GM18867 (cell line): Measurements from ENCODE around the gene OSCAR.
"Not testable (repeated sequence)": the region's sequence is repeated elsewhere in the genome, so short reads cannot be mapped to it uniquely, and the experiment has no call there.

Source experiments
- ATAC-seq: cut with Tn5 transposase; IDR thresholded peaks from one replicate; pipeline ENCODE4 v1.9.1; 2021; ENCODE audit warnings: mild to moderate bottlenecking, moderate library complexity; ENCODE audit not compliant: unreplicated experiment

Gene OSCAR

DNA sequence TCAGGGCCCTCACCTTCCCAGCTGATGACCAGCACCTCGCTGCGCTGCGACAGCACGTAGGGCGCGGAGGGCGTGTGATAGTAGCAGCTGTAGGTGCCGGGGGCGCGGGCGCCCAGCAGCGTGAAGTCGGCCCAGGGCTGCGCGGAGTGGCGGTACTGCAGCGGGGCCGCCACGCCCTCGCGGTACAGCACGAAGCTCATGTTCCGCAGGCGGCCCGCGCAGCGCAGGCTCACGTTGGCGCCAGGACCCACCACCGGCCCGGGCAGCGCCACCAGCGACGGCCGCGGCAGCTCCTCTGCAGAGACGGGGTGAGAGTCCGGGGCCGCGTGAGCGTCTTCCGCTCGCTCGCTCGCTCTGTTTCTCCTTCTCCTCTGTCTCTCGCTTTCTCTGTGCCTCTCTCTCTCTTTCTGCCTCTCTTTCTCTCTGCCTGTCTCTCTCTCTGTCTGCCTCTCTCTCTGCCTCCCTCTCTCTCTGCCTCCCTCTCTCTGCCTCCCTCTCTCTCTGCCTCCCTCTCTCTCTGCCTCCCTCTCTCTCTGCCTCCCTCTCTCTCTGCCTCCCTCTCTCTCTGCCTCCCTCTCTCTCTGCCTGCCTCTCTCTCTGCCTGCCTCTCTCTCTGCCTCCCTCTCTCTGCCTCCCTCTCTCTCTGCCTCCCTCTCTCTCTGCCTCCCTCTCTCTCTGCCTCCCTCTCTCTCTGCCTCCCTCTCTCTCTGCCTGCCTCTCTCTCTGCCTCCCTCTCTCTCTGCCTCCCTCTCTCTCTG is 4.6 kb downstream of the OSCAR start:
- ATAC-seq = not testable (repeated sequence)

DNA sequence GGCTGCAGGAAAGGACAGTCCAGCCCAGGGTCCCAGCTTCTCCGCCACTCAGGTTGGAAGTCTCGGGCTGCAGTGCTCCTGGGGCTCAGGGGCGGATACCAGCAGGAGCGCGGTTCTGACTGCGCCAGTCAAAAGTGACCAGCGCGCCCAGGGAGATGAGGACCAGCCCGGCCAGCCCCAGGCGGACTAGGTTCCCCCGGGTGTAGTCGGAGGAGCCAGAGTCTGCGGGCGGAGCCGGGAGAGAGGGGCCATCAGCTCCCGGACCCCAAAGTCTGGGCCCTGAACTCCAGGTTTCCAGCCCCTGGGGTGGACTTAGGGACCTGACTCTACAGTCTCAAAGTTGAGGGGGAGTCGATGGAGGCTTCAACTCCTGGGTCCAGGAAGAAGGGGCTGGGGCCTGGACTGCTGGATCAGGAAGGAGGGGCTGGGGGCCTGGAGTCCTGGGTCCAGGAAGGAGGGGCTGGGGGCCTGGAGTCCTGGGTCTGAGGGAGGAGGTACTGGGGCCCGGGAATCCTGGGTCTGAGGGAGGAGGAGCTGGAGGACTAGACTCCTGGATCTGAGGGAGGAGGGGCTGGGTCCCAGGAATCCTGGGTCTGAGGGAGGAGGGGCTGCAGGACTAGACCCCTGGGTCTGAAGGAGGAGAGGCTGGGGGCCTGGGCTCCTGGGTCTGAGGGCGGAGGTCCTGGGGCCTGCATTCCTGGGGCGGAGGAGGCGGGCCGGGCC is 5.3 kb downstream of the OSCAR start:
- no peak for ATAC-seq

DNA sequence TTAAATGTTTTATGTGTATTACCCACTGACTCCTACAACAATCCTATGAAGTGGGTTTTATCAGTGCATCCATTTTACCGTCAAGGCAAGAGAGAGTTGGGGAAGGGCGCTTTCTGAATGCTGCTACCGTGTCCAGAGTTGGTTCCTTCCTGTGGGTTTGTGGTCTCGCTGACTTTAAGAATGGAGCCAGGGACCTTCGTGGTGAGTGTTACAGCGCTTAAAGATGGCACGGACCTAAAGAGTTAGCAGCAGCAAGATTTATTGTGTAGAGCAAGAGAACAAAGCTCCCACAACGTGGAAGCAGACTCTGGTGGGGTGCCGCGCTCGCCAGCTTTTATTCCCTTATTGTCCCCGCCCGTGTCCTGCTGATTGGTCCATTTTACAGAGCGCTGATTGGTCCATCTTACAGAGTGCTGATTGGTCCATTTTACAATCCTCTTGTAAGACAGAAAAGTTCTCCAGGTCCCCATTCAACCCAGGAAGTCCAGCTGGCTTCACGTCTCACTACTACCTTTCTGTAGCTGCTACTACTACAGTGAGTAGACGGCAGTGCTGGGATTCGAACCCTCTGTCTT is 6.1 kb downstream of the OSCAR start:
- no peak for ATAC-seq

DNA sequence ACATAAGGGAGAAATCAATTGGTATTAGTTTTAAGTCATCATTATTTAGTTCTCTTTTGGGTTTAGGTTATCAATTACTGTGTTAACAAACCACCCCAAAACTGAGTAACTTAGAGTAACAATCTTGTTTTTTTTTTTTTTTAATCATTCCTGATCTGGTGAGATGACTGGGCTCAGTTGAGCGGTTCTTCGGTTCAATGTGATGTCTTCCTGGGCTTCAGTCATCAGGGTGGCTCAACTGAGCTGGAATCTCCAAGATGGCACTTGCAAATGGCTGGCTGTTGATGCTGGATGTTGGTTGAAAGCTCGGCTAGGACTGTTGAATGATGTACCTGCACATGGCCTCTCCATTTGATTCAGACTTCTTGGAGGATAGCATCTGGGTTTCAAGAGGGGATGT is 16.2 kb downstream of the OSCAR start:
- no peak for ATAC-seq

DNA sequence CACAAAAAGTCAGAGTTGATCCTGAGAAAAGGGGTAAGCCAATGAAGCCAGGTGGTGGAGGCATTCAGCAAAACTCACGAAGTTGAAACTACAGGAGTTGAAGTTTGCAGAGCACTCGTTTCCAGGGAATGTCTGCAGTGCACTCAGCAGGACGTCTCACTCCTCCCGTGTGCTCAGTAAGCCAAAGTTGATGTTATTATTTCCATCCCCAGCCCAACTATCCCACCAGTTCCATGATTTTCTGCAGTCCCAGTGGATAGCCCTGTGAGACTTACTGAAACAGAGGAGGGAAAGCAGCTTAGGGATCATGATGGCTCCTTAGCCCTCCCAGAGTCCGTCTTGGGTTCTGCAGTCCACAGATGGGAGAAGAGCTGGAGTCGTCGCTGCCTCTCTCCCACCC is 19.6 kb downstream of the OSCAR start, which contains the start of gene TARM1:
Gene TARM1, minus strand, starts transcription at position 334 of the 400 bp plus-strand sequence. Its CDS starts 25 bp downstream, at position 309.
- no peak for ATAC-seq

DNA sequence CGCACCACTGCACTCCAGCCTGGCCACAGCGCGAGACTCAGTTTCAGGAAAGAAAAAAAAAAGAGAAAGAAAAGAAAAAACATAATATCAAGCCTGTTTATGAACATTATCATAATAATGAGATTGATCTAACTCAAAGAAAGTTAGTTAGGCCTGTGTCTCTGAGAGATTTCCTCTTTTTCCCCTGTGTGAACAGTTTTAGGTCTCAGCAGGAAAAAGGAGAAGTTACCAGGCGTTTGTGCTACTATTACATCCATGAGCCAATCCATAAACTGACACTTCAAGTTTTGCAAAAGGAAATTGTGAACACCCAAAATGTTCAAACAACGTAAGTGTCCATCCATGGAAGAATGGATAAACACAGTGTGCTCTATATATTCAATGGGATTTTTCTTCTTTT is 23.3 kb downstream of the OSCAR start:
- no peak for ATAC-seq

DNA sequence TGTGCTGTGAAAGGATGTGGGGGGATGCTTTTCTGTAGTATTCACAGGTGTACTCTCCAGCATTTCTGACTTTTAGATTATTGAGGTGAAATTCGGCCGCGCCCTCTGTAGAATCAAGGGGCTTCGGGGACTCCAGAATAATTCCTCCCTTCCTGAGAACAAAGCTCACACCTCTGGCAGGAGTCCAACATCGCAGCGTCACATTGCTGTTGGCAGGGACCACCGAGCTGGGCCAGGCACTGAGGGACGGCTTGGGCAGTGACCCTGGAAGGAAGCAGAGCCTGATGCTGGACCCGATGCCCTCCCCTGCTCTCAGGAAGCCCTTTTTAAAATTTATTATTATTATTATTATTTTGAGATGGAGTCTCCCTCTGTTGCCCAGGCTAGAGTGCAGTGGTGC is 25.8 kb downstream of the OSCAR start:
- ATAC-seq = no peak

DNA sequence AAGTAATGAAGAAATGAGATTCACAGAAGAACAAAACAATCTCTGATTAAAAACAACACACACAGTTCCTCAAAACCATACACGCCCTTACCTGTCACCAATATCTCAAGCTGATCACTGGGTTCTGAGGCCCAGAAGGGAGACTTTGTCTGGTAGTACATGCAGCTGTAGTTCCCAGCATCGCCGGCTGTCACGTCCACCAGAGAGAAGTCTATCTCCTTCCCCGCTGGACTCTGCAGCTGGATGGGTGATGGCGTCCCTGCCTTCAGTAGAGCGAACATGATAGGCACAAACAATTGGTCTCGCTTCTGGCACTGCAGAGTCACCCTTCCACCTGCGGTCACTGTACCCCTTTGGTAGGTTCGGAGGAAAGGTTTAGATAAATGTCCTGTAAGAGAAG is 26.8 kb downstream of the OSCAR start:
- no peak for ATAC-seq

DNA sequence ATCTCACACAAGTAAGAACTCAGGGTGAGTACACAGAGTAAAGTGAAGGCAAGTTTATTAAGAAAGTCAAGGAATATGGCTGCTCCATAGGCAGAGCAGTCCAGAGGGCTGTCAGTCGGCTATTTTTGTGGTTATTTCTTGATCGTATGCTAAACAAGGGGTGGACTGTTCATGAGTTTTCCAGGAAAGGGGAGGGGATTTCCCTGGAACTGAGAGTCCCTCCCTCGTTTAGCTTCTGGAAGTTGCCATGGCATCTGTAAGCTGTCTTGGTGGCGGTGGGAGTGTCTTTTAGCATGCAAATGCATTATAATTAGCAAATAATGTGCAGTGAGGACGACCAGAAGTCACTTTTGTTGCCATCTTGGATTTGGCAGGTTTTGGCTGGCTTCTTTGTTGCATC is 31.1 kb downstream of the OSCAR start:
- no peak for ATAC-seq

DNA sequence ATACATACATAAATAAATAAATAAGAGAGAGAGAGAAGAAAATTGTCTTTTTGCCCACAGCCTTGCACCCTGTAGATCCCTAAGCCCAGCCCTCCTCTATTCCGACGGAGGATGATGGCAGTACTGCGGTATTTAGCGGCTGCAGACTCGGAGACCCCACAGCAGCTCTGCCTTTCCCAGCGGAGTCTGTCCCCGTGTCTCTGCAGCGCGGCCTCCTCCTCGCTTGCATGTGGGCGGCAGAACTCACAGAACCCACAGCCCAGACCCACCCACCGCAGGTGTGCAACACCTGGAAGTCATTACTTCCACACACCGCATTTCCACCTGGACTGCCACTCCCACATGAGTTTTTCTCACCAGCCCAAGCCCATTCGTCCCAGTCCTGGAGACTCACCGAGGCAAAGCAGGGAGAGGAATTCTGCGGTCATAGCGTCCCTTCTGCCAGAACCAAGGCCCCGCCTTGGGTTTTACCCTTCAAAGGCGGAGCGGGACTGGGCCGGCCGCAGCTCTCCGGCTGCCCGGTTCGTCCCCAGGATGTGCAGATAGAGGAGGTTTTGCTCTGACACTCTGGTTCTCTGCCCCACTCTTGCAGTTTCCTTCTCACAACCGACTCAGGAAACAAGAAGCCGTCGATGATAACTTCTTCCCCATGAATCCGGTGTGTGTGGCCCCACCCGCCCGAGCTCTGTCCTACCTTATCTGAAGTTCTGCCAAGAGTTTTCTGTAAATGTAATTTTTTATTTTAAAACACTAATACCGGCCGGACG is 37.1 kb downstream of the OSCAR start, which contains the start of gene VSTM1:
Gene VSTM1, minus strand, starts transcription at position 548 of the 767 bp plus-strand sequence. Its CDS starts 120 bp downstream, at position 428.
- no peak for ATAC-seq

DNA sequence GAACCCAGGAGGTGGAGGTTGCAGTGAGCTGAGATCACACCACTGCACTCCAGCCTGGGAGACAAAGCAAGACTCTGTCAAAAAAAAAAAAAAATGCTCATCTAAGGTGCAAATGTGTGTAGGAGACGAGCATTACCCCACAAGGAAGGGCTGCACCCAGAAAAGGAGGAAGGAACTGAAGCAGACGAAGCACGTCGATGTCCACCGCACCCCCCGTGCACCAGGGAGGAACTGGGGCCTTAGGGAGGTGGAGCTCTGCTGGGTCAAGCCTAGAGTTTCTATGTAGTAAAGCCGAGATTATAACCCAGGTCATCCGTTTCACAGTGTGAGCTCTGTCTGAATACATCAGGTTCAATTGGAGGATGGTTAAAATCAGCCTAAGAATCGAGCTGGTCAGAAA is 38.0 kb downstream of the OSCAR start:
- ATAC-seq = no peak

DNA sequence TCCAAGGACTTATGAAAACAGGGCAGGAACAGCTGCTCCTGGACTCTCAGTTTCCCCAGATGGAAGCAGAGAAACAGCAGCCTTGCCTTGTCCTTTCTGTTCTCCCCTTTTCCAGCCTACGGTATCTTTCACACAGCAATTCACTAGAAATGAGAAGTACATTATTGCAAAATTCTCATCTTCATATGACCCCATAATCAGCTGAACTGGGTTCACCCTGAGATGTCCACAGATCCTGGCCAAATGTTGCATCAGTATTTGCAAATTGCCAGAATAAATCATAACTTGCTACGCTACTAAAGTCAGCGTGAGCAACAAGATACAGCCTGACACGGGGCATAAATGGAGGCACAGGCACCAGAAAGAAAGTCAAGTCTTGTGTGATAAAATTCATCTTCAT is 53.0 kb downstream of the OSCAR start:
- ATAC-seq = no peak

DNA sequence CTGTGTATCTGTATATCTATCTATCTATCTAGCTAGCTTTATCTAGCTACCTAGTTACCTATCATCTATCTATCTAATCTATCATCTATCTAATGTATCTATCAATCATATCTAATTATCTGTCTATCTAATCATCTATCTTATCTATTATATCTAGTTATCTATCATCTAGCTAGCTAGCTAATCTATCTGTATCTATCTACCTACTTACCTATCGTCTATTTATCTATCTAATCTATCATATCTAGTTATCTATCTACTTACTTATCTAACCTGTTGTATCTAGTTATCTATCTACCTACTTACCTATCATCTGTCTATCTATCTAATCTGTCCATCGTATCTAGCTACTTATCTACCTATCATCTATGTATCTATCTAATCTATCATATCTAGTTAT is 54.8 kb downstream of the OSCAR start:
- ATAC-seq = no peak
